ENCODE results near the gene OAT.
A peak's percentile ranks its signal among the peaks of the same experiment; 100 is the strongest.

The OAT gene

GRCh38 chr10:124390471-124391187 is 28.1 kb downstream of the OAT start:
- H3K36me3 Mint-ChIP-seq (ENCODE audit: low read depth) = no peaks in the 10 kb centered on the region
- no peak overlapping the region for H3K27ac Mint-ChIP-seq

DNA sequence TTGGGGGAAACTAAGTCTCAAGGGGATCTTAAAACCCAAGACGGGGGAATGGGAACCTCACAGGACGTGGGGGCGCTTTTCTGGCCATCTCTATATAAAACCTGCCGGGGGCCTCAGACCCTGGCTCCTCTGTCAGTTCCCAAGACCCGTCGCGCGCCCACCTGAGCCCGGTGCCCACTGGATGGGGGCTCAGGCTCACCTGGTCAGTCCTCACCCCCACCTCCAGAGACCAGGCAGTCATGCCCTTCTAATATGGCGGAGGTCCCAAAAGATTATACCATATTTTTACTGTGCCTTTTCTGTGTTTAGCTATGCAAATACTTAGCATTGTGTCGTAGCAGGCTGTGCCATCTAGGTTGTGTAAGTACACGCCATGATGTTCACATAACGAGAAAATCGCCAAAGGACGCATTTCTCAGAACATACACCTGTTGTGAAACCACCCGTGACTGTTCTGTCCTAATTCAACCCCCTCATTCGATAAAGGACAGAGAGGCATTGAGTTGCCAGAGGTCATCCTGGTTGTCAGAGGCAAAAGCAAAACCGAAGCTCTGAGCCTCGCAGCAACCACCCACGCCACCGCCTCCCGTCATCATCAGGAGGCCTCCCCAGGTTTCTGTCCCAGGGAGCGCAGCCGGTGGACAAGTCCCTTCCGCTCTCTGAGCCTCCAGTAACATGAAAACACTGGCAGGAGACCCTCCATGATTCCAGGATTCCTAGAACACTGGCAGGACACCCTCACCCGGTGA is 28.9 kb downstream of the OAT start:
- H3K27me3 Mint-ChIP-seq (ENCODE audit: low read depth) = peaks cover 26% of the 10 kb centered on the region
- TF ChIP-seq CTCF (IDR thresholded peaks at IDR 0.05; ENCODE audit: unreplicated experiment in 3 of 3) = peak in 1 of 3 experiments; percentile 12
- H3K9me3 Mint-ChIP-seq = no peaks in the 10 kb centered on the region
- H3K4me1 Mint-ChIP-seq = no peaks in the 10 kb centered on the region
- no peak overlapping the region for H3K27ac Mint-ChIP-seq
- no peaks in the 10 kb centered on the region for H3K36me3 Mint-ChIP-seq (ENCODE audit: low read depth)
- peak overlapping the region; percentile 30 to 46 (median 41) for H3K4me3 Mint-ChIP-seq

More at GRCh38 chr10:124390471-124391187, 28.1 kb downstream of the OAT start:
- TF ChIP-seq CTCF (IDR thresholded peaks at IDR 0.05; ENCODE audit: unreplicated experiment in 3 of 3) = no peak
- H3K27me3 Mint-ChIP-seq (ENCODE audit: low read depth) = peaks cover 24% of the 10 kb centered on the region
- H3K9me3 Mint-ChIP-seq = no peaks in the 10 kb centered on the region
- no peaks in the 10 kb centered on the region for H3K4me1 Mint-ChIP-seq
- no peak overlapping the region for H3K4me3 Mint-ChIP-seq

DNA sequence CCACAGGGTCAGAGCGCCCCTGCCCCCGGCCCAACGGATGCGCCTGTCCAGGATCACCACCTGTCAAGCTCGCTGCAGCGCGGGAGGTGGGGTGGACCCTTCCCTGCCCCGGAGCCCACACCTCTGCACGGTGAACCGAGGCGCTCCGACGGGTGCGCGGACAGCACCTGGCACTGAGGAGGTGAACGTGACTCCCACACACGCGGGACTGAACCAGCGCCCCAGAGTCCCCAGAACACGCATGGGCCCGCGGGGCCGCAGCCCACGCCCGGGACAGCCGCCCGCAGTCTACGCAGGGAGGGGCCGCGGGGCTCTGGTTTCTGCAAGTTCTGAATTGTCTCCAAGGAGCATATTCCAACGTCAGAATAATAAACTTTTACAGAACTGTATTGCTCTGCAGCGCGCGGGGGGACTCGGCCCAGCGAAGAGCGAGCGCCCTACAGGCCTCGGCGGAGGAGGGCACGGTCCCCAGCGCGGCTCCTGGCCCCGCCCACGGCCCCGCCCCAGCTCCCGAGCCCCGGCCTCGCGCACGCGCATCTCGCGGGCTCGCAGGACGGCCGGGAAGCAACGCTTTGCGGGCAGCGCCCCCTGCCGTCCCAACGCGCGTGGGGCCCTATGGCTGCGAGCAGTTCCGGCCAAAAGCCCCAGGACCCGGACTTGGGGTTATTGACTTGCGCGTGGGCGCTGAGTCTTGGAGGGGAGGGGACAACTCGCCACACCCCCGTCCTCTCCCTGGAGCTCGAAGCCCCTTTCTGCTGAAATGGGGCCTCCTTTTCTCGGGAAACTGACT is 29.7 kb downstream of the OAT start:
- no peak overlapping the region for H3K27ac Mint-ChIP-seq
- no peaks in the 10 kb centered on the region for H3K9me3 Mint-ChIP-seq
- H3K4me1 Mint-ChIP-seq = no peaks in the 10 kb centered on the region
- H3K4me3 Mint-ChIP-seq = no peak overlapping the region
- TF ChIP-seq CTCF (IDR thresholded peaks at IDR 0.05; ENCODE audit: unreplicated experiment in 3 of 3) = peak; percentile 95 to 98 (median 98)
- no peaks in the 10 kb centered on the region for H3K36me3 Mint-ChIP-seq (ENCODE audit: low read depth)
- peaks cover 32% of the 10 kb centered on the region for H3K27me3 Mint-ChIP-seq (ENCODE audit: low read depth)

DNA sequence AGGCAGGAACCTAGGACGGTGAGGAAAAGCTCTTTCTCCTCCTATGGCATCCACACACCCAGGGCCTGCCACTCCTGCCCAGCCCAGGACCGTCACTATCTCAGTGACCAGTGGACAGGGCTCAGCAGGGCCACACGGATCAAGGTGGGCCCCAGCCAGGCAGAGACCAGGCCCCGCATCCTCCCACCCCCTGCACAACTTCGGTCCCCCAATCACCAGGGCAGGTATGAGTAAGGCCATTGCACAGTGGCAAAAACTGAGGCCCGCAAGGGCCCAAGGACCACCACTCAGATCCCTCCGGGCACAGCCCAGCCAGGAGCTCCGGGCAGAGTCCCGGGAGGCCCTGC is 30.3 kb downstream of the OAT start:
- no peaks in the 10 kb centered on the region for H3K4me1 Mint-ChIP-seq
- TF ChIP-seq CTCF (IDR thresholded peaks at IDR 0.05; ENCODE audit: unreplicated experiment in 3 of 3) = no peak
- H3K4me3 Mint-ChIP-seq = peak overlapping the region; percentile 38 to 56 (median 47)
- H3K27me3 Mint-ChIP-seq (ENCODE audit: low read depth) = peaks cover 35% of the 10 kb centered on the region
- no peak overlapping the region for H3K27ac Mint-ChIP-seq
- no peaks in the 10 kb centered on the region for H3K9me3 Mint-ChIP-seq
- H3K36me3 Mint-ChIP-seq (ENCODE audit: low read depth) = no peaks in the 10 kb centered on the region

- no peaks in the 10 kb centered on the region for H3K4me1 Mint-ChIP-seq
- TF ChIP-seq CTCF (IDR thresholded peaks at IDR 0.05; ENCODE audit: unreplicated experiment in 3 of 3) = no peak
- H3K36me3 Mint-ChIP-seq (ENCODE audit: low read depth) = no peaks in the 10 kb centered on the region
- H3K9me3 Mint-ChIP-seq = no peaks in the 10 kb centered on the region
- H3K27me3 Mint-ChIP-seq (ENCODE audit: low read depth) = peaks cover 33% of the 10 kb centered on the region
- no peak overlapping the region for H3K27ac Mint-ChIP-seq
- H3K4me3 Mint-ChIP-seq = peak overlapping the region; percentile 19 to 66 (median 61)
Observed at GRCh38 chr10:124387078-124387874, 31.4 kb downstream of the OAT start.

Data from nephron (organoid).